HepG2 (cell line): ENCODE measurements around the gene ABTB2. TPM values are rescaled to one million over a fixed set of nuclear protein-coding genes. Genes with fewer than 3 reads are reported as not detected.
A peak's percentile ranks its signal among the peaks of the same experiment; 100 is the strongest.

ENCODE experiments used
- GTF3A ChIP-seq: sonication (generic); formaldehyde crosslinking; conservative IDR thresholded peaks from 2 replicates; pipeline ENCODE4 v1.4.0; 2020; ENCODE audit warnings: mild to moderate bottlenecking, missing genetic modification reagents
- HOXD1 ChIP-seq: sonication (generic); formaldehyde crosslinking; IDR thresholded peaks from 2 replicates; pipeline ENCODE4 v1.5.0; 2020; ENCODE audit warnings: missing genetic modification reagents
- NFYB ChIP-seq: sonication (generic); formaldehyde crosslinking; IDR thresholded peaks from 2 replicates; pipeline ENCODE4 v1.4.0; 2020; ENCODE audit warnings: missing genetic modification reagents
- PLRG1 ChIP-seq: fragments of 450-650 bp; conservative IDR thresholded peaks from 2 replicates; pipeline ENCODE4 v1.6.1; 2016
- POLR2AphosphoS2 ChIP-seq: IDR thresholded peaks from 2 replicates; pipeline ENCODE4 v1.6.1; 2011; ENCODE audit warnings: low read depth, low read length, improper control_type of control experiment
- PTBP1 ChIP-seq: fragments of 200-400 bp; formaldehyde crosslinking; IDR thresholded peaks from 2 replicates; pipeline ENCODE4 v1.6.1; 2018; ENCODE audit warnings: low read length, low read depth; ENCODE audit not compliant: poor library complexity, severe bottlenecking
- SOX5 ChIP-seq: IDR thresholded peaks from 2 replicates; pipeline ENCODE4 v1.6.1; 2016; ENCODE audit warnings: borderline replicate concordance
- SRY ChIP-seq: sonication (generic); formaldehyde crosslinking; IDR thresholded peaks from 2 replicates; pipeline ENCODE4 v1.8.0; 2022; ENCODE audit warnings: mild to moderate bottlenecking, missing genetic modification reagents
- STAT6 ChIP-seq: sonication (generic); formaldehyde crosslinking; IDR thresholded peaks from 2 replicates; pipeline ENCODE4 v1.4.0; 2020; ENCODE audit warnings: missing genetic modification reagents, mild to moderate bottlenecking, borderline replicate concordance
- TBX3 ChIP-seq: fragments of 450-650 bp; IDR thresholded peaks from 2 replicates; pipeline ENCODE4 v1.6.1; 2017; ENCODE audit warnings: antibody characterized with exemption, mild to moderate bottlenecking, inconsistent platforms, borderline replicate concordance
- TCF12 ChIP-seq, 2 experiments: fragments of 450-650 bp in 1 of 2; sonication (generic) in 1 of 2; formaldehyde crosslinking in 1 of 2; IDR thresholded peaks; 2 replicates each; pipeline versions ENCODE4 v1.6.1 to v1.8.0; 2017 to 2022; ENCODE audit warnings: antibody characterized with exemption in 1 of 2, mild to moderate bottlenecking in 1 of 2, missing genetic modification reagents in 1 of 2, moderate library complexity in 1 of 2
- ZKSCAN5 ChIP-seq: sonication (generic); formaldehyde crosslinking; IDR thresholded peaks from 2 replicates; pipeline ENCODE4 v1.5.1; 2020; ENCODE audit warnings: mild to moderate bottlenecking, missing genetic modification reagents
- ZNF138 ChIP-seq: sonication (generic); formaldehyde crosslinking; IDR thresholded peaks from 2 replicates; pipeline ENCODE4 v1.5.0; 2020; ENCODE audit warnings: mild to moderate bottlenecking, low read depth, missing genetic modification reagents
- ZNF598 ChIP-seq: sonication (generic); formaldehyde crosslinking; IDR thresholded peaks from 2 replicates; pipeline ENCODE4 v1.5.1; 2020; ENCODE audit warnings: mild to moderate bottlenecking, missing genetic modification reagents, borderline replicate concordance
- ZNF766 ChIP-seq: sonication (generic); formaldehyde crosslinking; IDR thresholded peaks from 2 replicates; pipeline ENCODE4 v1.5.0; 2020; ENCODE audit warnings: missing genetic modification reagents, borderline replicate concordance
- polyA plus RNA-seq, 8 experiments: library from polyadenylated mRNA; depleted of rRNA in 3 of 8; stranded (reverse) in 7 of 8; unstranded in 1 of 8; fragments of >200 nt; fragmentation: Illumina TruSeq in 4 of 8; extraction: Trizol in 4 of 8; gene quantifications; 2 replicates each; pipeline versions ENCODE4 v1.2.1 to v1.2.3, GENCODE V29; 2011 to 2016; ENCODE audit warnings: low read depth in 4 of 8, missing spikeins in 1 of 8, mixed read lengths in 1 of 8; ENCODE audit not compliant: insufficient read depth in 1 of 8
- total RNA-seq, 5 experiments: library from RNA; depleted of rRNA; stranded (reverse); fragments of >200 nt; fragmentation: Illumina TruSeq; extraction: Trizol; gene quantifications; 2 replicates each; pipeline ENCODE4 v1.2.3, GENCODE V29; 2016; ENCODE audit warnings: low read depth in 1 of 5
- TF ChIP-seq, protein P1 (sequence below): sonication (generic); formaldehyde crosslinking; IDR thresholded peaks from 2 replicates; pipeline ENCODE4 v1.5.0; 2020; ENCODE audit warnings: mild to moderate bottlenecking, missing genetic modification reagents
- TF ChIP-seq, protein P2 (sequence below): sonication (generic); formaldehyde crosslinking; IDR thresholded peaks from 2 replicates; pipeline ENCODE4 v1.9.0; 2021; ENCODE audit warnings: mild to moderate bottlenecking, missing genetic modification reagents

The ABTB2 gene
- total and polyA plus RNA-seq, 2 of the 13 experiments (the other 11 are each of a cell fraction or from before 2014, with no cell fraction given), result 5.1 to 15.4 TPM

DNA sequence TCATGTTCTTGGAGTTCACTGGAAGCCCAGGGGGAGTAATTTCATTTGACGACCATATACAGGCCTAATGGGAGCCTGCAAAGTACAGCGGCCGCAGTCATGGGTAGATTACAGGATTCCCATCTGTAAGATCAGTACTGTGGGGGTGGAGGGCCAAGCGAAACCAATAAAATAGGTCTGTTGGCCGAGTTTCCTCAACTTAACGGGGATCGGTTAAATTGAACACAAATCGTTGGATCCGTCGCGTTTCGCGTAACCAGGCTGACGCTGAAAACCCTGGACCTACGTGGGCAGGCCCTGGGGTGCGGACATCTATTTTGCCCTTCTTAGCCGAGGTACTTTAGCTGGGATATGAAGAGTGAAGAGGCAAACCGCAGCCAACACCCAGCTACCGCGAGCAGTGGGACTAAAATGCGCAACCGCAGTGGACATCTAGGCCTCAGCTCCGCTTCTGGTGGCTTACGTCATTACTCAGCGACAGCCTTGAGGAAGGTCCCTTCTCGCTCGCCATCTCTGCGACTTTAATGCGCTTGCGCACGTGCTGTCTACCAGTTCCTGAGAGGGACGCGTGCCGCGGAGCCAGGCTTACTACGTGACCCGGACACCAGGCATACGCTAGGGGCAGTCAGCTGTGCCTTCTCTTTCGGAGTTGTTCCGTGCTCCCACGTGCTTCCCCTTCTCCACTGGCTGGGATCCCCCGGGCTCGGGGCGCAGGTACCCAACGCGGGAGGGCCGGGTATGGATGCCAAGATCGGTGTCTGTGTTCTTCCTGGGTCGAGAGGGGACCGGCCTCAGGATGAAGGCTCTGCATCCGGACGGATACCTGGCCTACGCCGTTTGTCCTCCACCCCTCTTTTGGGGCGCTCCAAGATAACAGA lies 252.5 kb downstream of the ABTB2 start, which contains the start of gene NAT10 (continued):
- TF ChIP-seq, protein P1, sequence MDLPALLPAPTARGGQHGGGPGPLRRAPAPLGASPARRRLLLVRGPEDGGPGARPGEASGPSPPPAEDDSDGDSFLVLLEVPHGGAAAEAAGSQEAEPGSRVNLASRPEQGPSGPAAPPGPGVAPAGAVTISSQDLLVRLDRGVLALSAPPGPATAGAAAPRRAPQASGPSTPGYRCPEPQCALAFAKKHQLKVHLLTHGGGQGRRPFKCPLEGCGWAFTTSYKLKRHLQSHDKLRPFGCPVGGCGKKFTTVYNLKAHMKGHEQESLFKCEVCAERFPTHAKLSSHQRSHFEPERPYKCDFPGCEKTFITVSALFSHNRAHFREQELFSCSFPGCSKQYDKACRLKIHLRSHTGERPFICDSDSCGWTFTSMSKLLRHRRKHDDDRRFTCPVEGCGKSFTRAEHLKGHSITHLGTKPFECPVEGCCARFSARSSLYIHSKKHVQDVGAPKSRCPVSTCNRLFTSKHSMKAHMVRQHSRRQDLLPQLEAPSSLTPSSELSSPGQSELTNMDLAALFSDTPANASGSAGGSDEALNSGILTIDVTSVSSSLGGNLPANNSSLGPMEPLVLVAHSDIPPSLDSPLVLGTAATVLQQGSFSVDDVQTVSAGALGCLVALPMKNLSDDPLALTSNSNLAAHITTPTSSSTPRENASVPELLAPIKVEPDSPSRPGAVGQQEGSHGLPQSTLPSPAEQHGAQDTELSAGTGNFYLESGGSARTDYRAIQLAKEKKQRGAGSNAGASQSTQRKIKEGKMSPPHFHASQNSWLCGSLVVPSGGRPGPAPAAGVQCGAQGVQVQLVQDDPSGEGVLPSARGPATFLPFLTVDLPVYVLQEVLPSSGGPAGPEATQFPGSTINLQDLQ (CRISPR knock-in tag), result peak; percentile 80; the same call in 1 of the 2 replicates
- TF ChIP-seq TCF12 (IDR thresholded peaks at IDR 0.05) (no peak), TCF12 (CRISPR knock-in tag; IDR thresholded peaks at IDR 0.05) (no peak), POLR2AphosphoS2 (peak; percentile 98; the same call in 1 of the 2 replicates), ZKSCAN5 (CRISPR knock-in tag) (no peak), SOX5 (peak; percentile 62; the same call in 1 of the 2 replicates), PTBP1 (no peak), TBX3 (peak; percentile 44; the same call in 1 of the 2 replicates), PLRG1 (no peak), SRY (CRISPR knock-in tag) (peak; percentile 94), ZNF766 (CRISPR knock-in tag) (peak; percentile 26; the same call in 1 of the 2 replicates), STAT6 (peak; percentile 80; the same call in 1 of the 2 replicates), ZNF138 (CRISPR knock-in tag) (peak; percentile 66), GTF3A (CRISPR knock-in tag) (no peak), NFYB (CRISPR knock-in tag) (no peak; the same call in 1 of the 2 replicates), ZNF598 (peak; percentile 95), HOXD1 (CRISPR knock-in tag) (peak; percentile 96)
- TF ChIP-seq, protein P2, sequence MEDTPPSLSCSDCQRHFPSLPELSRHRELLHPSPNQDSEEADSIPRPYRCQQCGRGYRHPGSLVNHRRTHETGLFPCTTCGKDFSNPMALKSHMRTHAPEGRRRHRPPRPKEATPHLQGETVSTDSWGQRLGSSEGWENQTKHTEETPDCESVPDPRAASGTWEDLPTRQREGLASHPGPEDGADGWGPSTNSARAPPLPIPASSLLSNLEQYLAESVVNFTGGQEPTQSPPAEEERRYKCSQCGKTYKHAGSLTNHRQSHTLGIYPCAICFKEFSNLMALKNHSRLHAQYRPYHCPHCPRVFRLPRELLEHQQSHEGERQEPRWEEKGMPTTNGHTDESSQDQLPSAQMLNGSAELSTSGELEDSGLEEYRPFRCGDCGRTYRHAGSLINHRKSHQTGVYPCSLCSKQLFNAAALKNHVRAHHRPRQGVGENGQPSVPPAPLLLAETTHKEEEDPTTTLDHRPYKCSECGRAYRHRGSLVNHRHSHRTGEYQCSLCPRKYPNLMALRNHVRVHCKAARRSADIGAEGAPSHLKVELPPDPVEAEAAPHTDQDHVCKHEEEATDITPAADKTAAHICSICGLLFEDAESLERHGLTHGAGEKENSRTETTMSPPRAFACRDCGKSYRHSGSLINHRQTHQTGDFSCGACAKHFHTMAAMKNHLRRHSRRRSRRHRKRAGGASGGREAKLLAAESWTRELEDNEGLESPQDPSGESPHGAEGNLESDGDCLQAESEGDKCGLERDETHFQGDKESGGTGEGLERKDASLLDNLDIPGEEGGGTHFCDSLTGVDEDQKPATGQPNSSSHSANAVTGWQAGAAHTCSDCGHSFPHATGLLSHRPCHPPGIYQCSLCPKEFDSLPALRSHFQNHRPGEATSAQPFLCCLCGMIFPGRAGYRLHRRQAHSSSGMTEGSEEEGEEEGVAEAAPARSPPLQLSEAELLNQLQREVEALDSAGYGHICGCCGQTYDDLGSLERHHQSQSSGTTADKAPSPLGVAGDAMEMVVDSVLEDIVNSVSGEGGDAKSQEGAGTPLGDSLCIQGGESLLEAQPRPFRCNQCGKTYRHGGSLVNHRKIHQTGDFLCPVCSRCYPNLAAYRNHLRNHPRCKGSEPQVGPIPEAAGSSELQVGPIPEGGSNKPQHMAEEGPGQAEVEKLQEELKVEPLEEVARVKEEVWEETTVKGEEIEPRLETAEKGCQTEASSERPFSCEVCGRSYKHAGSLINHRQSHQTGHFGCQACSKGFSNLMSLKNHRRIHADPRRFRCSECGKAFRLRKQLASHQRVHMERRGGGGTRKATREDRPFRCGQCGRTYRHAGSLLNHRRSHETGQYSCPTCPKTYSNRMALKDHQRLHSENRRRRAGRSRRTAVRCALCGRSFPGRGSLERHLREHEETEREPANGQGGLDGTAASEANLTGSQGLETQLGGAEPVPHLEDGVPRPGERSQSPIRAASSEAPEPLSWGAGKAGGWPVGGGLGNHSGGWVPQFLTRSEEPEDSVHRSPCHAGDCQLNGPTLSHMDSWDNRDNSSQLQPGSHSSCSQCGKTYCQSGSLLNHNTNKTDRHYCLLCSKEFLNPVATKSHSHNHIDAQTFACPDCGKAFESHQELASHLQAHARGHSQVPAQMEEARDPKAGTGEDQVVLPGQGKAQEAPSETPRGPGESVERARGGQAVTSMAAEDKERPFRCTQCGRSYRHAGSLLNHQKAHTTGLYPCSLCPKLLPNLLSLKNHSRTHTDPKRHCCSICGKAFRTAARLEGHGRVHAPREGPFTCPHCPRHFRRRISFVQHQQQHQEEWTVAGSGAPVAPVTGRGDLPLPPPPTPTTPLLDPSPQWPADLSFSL (CRISPR knock-in tag), result no peak
